K562 (cell line): ENCODE measurements around the gene PACS2. TPM values are rescaled to one million over a fixed set of nuclear protein-coding genes. Genes with fewer than 3 reads are reported as not detected.

ENCODE experiments used
- CCAR2 ChIP-seq: fragments of 200-400 bp; formaldehyde crosslinking; IDR thresholded peaks from 2 replicates; pipeline ENCODE4 v1.6.1; 2017; ENCODE audit warnings: mild to moderate bottlenecking, low read depth, low read length
- COPS2 ChIP-seq: fragments of 450-650 bp; conservative IDR thresholded peaks from 2 replicates; pipeline ENCODE4 v1.6.1; 2016; ENCODE audit warnings: mild to moderate bottlenecking, moderate library complexity
- GABPA ChIP-seq: fragments of 200-800 bp; sonication (Bioruptor generic); conservative IDR thresholded peaks from 2 replicates; pipeline ENCODE4 v1.6.1; 2016; ENCODE audit warnings: low read depth, missing genetic modification characterization, missing compliant biosample characterization
- LARP7 ChIP-seq: fragments of 450-650 bp; IDR thresholded peaks from 2 replicates; pipeline ENCODE4 v1.6.1; 2016
- NCOA2 ChIP-seq, 2 experiments: fragments of 450-650 bp; IDR thresholded peaks; 2 replicates each; pipeline ENCODE4 v1.6.1; 2018; ENCODE audit warnings: mild to moderate bottlenecking in 2 of 2, moderate library complexity in 1 of 2; ENCODE audit not compliant: partially characterized antibody in 2 of 2
- NFATC3 ChIP-seq: fragments of 450-650 bp; IDR thresholded peaks from 2 replicates; pipeline ENCODE4 v1.6.1; 2017; ENCODE audit warnings: mild to moderate bottlenecking
- NR3C1 ChIP-seq: sonication (generic); formaldehyde crosslinking; IDR thresholded peaks from 2 replicates; pipeline ENCODE4 v1.8.1; 2022; ENCODE audit warnings: missing genetic modification reagents
- POLR2AphosphoS5 ChIP-seq: IDR thresholded peaks from 2 replicates; pipeline ENCODE4 v1.6.1; 2011; ENCODE audit warnings: mild to moderate bottlenecking, low read depth, low read length, moderate library complexity; ENCODE audit not compliant: control insufficient read depth, insufficient read depth
- PTTG1 ChIP-seq: fragments of 450-650 bp; IDR thresholded peaks from 2 replicates; pipeline ENCODE4 v1.6.1; 2016; ENCODE audit warnings: low read depth, mild to moderate bottlenecking, missing genetic modification characterization, missing compliant biosample characterization
- RHOXF2B ChIP-seq: fragments of 250-450 bp; sonication (Bioruptor Pico); conservative IDR thresholded peaks from 2 replicates; pipeline ENCODE4 v1.5.1; 2021
- SRSF7 ChIP-seq: fragments of 200-400 bp; formaldehyde crosslinking; optimal IDR thresholded peaks from 2 replicates; pipeline ENCODE3; 2017; ENCODE audit warnings: mild to moderate bottlenecking, low read depth, low read length
- ZKSCAN8 ChIP-seq: fragments of 200-800 bp; sonication (Bioruptor generic); IDR thresholded peaks from 2 replicates; pipeline ENCODE4 v1.6.1; 2016; ENCODE audit warnings: missing genetic modification characterization, missing compliant biosample characterization
- ZNF407 ChIP-seq: fragments of 450-650 bp; IDR thresholded peaks from 2 replicates; pipeline ENCODE4 v1.6.1; 2016; ENCODE audit warnings: low read depth
- ZNF436 ChIP-seq: fragments of 250-450, 450-650 bp; sonication (Bioruptor Pico); formaldehyde crosslinking; IDR thresholded peaks from 2 replicates; pipeline ENCODE4 v1.7.0; 2020; ENCODE audit warnings: mild to moderate bottlenecking
- ZNF740 ChIP-seq, 3 experiments: fragments of 200-800 bp in 1 of 3; sonication (Bioruptor generic) in 1 of 3; sonication (generic) in 1 of 3; formaldehyde crosslinking in 1 of 3; IDR thresholded peaks; 2 replicates each; pipeline versions ENCODE4 v1.6.1 to v1.8.0; 2016 to 2022; ENCODE audit warnings: mild to moderate bottlenecking in 2 of 3, missing compliant biosample characterization in 2 of 3, missing genetic modification characterization in 2 of 3, missing genetic modification reagents in 1 of 3
- ZNF778 ChIP-seq: fragments of 450-650 bp; formaldehyde crosslinking; IDR thresholded peaks from 2 replicates; pipeline ENCODE4 v1.4.0; 2020; ENCODE audit warnings: mild to moderate bottlenecking, moderate library complexity
- polyA plus RNA-seq, 8 experiments: library from polyadenylated mRNA; depleted of rRNA in 4 of 8; stranded (reverse) in 5 of 8; unstranded in 3 of 8; fragments of >200 nt; fragmentation: Nextera tagmentation in 2 of 8; fragmentation: Illumina TruSeq in 1 of 8; extraction: Ambion mirVana in 2 of 8; extraction: Trizol in 1 of 8; gene quantifications; 2 replicates each; pipeline versions ENCODE4 v1.2.1 to v1.2.3, GENCODE V29; 2011 to 2014; ENCODE audit warnings: inconsistent platforms in 1 of 8, missing spikeins in 1 of 8
- total RNA-seq, 7 experiments: library from RNA; depleted of rRNA in 6 of 7; stranded (reverse); fragments of >200 nt in 6 of 7; fragmentation: Illumina TruSeq in 2 of 7; extraction: Trizol in 2 of 7; gene quantifications; 2 replicates each; pipeline versions ENCODE4 v1.2.1 to v1.2.3, GENCODE V29; 2011 to 2021; ENCODE audit warnings: low replicate concordance in 1 of 7
- TF ChIP-seq, protein P1 (sequence below): IDR thresholded peaks from 2 replicates; pipeline ENCODE4 v1.6.1; 2014; ENCODE audit warnings: antibody characterized with exemption

Gene PACS2
- total and polyA plus RNA-seq, 9 of the 15 experiments (the other 6 are each of a cell fraction or from before 2014, with no cell fraction given) = 0.11 to 20.8 (median 9.9) TPM

DNA sequence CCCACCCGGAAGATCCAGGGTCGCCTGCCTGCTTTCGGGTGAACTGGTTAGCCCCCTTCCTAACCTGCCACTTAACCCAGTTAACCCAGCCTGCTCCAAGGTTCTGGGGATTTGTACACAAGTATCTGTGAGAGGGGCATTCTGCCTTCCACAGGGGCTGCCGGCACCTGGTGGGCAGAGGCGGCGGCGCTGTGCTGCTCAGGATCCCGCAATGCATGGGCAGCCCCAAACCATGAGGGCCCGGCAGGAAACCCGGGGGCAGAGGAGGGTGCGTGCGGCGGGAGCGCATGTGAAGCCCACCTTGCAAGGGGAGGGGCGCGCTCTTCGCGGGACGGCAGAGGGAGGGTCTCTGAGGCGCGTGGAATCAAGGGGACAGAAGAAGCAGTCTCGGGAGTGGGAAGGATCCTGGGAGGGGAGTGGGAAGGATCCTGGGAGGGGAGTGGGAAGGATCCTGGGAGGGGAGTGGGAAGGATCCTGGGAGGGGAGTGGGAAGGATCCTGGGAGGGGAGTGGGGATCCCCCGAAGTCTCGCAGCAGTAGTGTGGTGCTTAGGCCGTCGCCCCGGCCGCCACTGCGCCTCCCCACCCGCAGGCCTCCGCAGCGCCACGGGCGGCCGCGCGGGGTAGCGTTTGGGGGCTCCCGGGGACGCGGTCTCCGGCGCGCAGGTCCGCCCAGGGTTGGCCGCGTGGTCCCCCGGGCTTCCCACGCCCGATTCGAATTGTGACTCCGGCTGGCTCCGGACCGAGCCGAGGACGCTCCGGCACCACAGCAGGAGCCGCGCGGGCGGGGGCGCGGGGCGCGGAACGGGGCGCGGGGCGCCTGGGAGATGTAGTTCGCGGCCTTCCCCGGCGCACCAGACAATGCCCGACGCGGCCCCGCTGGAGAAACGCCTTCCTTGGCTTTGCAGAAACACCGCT is 100.2 kb downstream of the PACS2 start (continued):
- TF ChIP-seq ZNF407 = no peak
- TF ChIP-seq NCOA2 (IDR thresholded peaks at IDR 0.05; ENCODE audit: partially characterized antibody in 2 of 2) = no peak
- TF ChIP-seq ZNF436 = no peak
- no peak for TF ChIP-seq NFATC3
- no peak for TF ChIP-seq COPS2
- TF ChIP-seq RHOXF2B (CRISPR knock-in tag) = no peak
- TF ChIP-seq LARP7 = no peak
- TF ChIP-seq POLR2AphosphoS5 = no peak
- TF ChIP-seq, protein P1, sequence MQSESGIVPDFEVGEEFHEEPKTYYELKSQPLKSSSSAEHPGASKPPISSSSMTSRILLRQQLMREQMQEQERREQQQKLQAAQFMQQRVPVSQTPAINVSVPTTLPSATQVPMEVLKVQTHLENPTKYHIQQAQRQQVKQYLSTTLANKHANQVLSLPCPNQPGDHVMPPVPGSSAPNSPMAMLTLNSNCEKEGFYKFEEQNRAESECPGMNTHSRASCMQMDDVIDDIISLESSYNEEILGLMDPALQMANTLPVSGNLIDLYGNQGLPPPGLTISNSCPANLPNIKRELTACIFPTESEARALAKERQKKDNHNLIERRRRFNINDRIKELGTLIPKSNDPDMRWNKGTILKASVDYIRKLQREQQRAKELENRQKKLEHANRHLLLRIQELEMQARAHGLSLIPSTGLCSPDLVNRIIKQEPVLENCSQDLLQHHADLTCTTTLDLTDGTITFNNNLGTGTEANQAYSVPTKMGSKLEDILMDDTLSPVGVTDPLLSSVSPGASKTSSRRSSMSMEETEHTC = no peak
- TF ChIP-seq GABPA (tag) = 0 out of 2 replicates have a peak, but pooled peaks have one; percentile 45
- TF ChIP-seq ZNF740 (CRISPR knock-in tag; IDR thresholded peaks at IDR 0.05) = no peak
- TF ChIP-seq ZNF740 (tag; IDR thresholded peaks at IDR 0.05) = no peak
- no peak for TF ChIP-seq PTTG1 (tag)
- TF ChIP-seq SRSF7 = no peak
- TF ChIP-seq CCAR2 = no peak
- TF ChIP-seq ZKSCAN8 (CRISPR knock-in tag) = no peak
- no peak for TF ChIP-seq ZNF778
- TF ChIP-seq NR3C1 (CRISPR knock-in tag) = no peak
